Hepatocyte (in vitro differentiated cells): ENCODE results near the gene NCOR2. TPM values are rescaled to one million over a fixed set of nuclear protein-coding genes. Genes with fewer than 3 reads are reported as not detected.

Source experiments
- DNase-seq: peaks from one replicate; pipeline ENCODE4 v3.0.0-alpha.2; 2016; ENCODE audit warnings: low spot score
- H2AFZ ChIP-seq: fragments of 200-600 bp; sonication (generic); 2 replicates; pipeline ENCODE4 v1.6.0; 2016; ENCODE audit warnings: antibody characterized with exemption, mild to moderate bottlenecking
- H3K27ac ChIP-seq: fragments of 200-600 bp; sonication (generic); 2 replicates; pipeline ENCODE4 v1.5.1; 2016; ENCODE audit warnings: mild to moderate bottlenecking
- H3K27me3 ChIP-seq: fragments of 200-600 bp; sonication (generic); 2 replicates; pipeline ENCODE4 v1.6.1; 2016
- H3K36me3 ChIP-seq: fragments of 200-600 bp; sonication (generic); replicated peaks from 2 replicates; pipeline ENCODE4 v1.5.1; 2016; ENCODE audit warnings: low read depth; ENCODE audit not compliant: insufficient read depth
- H3K4me1 ChIP-seq: fragments of 200-600 bp; sonication (generic); 2 replicates; pipeline ENCODE4 v1.5.1; 2016; ENCODE audit warnings: mild to moderate bottlenecking, moderate library complexity; ENCODE audit not compliant: insufficient read depth
- H3K4me2 ChIP-seq: fragments of 200-600 bp; sonication (generic); 2 replicates; pipeline ENCODE4 v1.6.0; 2016
- H3K4me3 ChIP-seq: fragments of 200-600 bp; sonication (generic); 2 replicates; pipeline ENCODE4 v1.5.1; 2016; ENCODE audit warnings: mild to moderate bottlenecking
- H3K79me2 ChIP-seq: fragments of 200-600 bp; sonication (generic); 2 replicates; pipeline ENCODE4 v1.6.0; 2017; ENCODE audit warnings: mild to moderate bottlenecking
- H3K9me2 ChIP-seq: fragments of 200-600 bp; sonication (generic); replicated peaks from 2 replicates; pipeline ENCODE4 v1.6.0; 2017; ENCODE audit warnings: mild to moderate bottlenecking; ENCODE audit not compliant: insufficient read depth
- H3K9me3 ChIP-seq: fragments of 200-600 bp; sonication (generic); 2 replicates; pipeline ENCODE4 v1.5.1; 2016; ENCODE audit warnings: low read depth, mild to moderate bottlenecking
- H4K20me1 ChIP-seq: fragments of 200-600 bp; sonication (generic); 2 replicates; pipeline ENCODE4 v1.6.0; 2016; ENCODE audit warnings: mild to moderate bottlenecking; ENCODE audit not compliant: insufficient read depth, poor library complexity, severe bottlenecking
- EZH2 ChIP-seq: fragments of 200-600 bp; sonication (generic); IDR thresholded peaks from 2 replicates; pipeline ENCODE4 v1.6.1; 2016; ENCODE audit warnings: antibody characterized with exemption, mild to moderate bottlenecking, borderline replicate concordance
- EZH2phosphoT487 ChIP-seq: fragments of 200-600 bp; sonication (generic); IDR thresholded peaks from one replicate; pipeline ENCODE4 v1.6.1; 2018; ENCODE audit warnings: antibody characterized with exemption, mild to moderate bottlenecking, low read depth, moderate library complexity; ENCODE audit not compliant: unreplicated experiment, severe bottlenecking
- WGBS: methylation state at CpG from one replicate; pipeline ENCODE4 v1.1.6; 2016; ENCODE audit warnings: low lambda C conversion rate; ENCODE audit errors: missing lambda C conversion rate; 5-methylcytosine and 5-hydroxymethylcytosine counted together
- polyA plus RNA-seq: library from polyadenylated mRNA; unstranded; fragments of >200 nt; fragmentation: Nextera tagmentation; extraction: Ambion mirVana; gene quantifications from 2 replicates; pipeline ENCODE4 v1.2.1, GENCODE V29; 2016
- total RNA-seq: library from RNA; depleted of rRNA; stranded (reverse); fragments of >200 nt; gene quantifications from 2 replicates; pipeline ENCODE4 v1.2.3, GENCODE V29; 2014
- TF ChIP-seq, protein P1 (sequence below): fragments of 200-600 bp; sonication (generic); IDR thresholded peaks from 2 replicates; pipeline ENCODE4 v1.5.1; 2016; ENCODE audit warnings: antibody characterized with exemption, mild to moderate bottlenecking; ENCODE audit not compliant: poor library complexity

The NCOR2 gene
- total and polyA plus RNA-seq, 2 experiments from 2014 or later = 40.3 to 121 TPM

DNA sequence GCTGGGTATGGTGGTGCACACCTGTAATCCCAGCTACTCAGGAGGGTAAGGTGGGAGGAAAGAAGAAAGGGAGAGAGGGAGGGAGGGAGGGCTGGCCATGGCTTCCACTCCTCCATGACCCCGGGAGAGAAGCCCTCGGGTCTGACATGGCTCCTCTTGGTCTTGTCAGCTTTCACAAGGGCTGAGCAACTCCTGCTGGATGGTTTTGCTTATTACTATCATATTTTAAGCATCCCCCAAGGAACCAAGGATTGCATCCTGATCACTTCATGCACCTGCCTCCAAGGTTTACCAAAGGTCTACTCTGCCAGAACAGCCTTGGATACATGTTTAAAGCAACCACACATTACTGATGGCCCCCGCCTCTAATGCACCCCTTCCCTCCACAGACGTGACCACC lies 28.0 kb upstream of the NCOR2 start:
- Histone ChIP-seq H3K27me3 (no peaks in the 10 kb centered on the region), H3K4me2 (no peak overlapping the region), H3K27ac (no peak overlapping the region), H4K20me1 (no peaks in the 10 kb centered on the region), H3K79me2 (no peaks in the 10 kb centered on the region), H3K4me3 (no peak overlapping the region), H3K36me3 (no peaks in the 10 kb centered on the region), H3K9me2 (no peaks in the 10 kb centered on the region), H2AFZ (no peak overlapping the region), H3K4me1 (no peaks in the 10 kb centered on the region), H3K9me3 (no peaks in the 10 kb centered on the region)
- WGBS = 71% methylated on average over 4 of the region's 4 CpGs
- TF ChIP-seq EZH2phosphoT487 (no peak), EZH2 (no peak)
- TF ChIP-seq, protein P1, sequence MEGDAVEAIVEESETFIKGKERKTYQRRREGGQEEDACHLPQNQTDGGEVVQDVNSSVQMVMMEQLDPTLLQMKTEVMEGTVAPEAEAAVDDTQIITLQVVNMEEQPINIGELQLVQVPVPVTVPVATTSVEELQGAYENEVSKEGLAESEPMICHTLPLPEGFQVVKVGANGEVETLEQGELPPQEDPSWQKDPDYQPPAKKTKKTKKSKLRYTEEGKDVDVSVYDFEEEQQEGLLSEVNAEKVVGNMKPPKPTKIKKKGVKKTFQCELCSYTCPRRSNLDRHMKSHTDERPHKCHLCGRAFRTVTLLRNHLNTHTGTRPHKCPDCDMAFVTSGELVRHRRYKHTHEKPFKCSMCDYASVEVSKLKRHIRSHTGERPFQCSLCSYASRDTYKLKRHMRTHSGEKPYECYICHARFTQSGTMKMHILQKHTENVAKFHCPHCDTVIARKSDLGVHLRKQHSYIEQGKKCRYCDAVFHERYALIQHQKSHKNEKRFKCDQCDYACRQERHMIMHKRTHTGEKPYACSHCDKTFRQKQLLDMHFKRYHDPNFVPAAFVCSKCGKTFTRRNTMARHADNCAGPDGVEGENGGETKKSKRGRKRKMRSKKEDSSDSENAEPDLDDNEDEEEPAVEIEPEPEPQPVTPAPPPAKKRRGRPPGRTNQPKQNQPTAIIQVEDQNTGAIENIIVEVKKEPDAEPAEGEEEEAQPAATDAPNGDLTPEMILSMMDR = no peak
- no peak for DNase-seq

DNA sequence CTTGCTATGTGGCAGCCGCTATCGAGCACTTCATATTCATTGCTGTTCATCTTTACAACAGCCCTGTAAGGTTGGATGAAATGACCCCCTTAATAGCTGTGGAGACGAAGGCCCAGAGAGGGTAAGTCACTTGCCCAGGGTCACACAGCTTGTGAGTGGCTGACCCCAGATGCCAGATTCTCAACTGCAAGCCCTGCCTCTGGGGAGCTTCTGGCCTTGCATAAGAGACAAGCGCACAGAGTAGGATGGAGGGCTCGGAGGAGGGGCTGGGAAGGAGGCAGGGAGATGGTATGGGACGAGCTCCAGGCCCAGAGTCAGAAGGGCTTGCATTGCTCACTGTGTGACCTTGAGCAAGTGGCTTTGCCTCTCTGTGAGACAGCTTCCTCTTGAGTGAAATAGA lies 27.4 kb upstream of the NCOR2 start:
- no peaks in the 10 kb centered on the region for H3K9me3 ChIP-seq
- no peaks in the 10 kb centered on the region for H3K9me2 ChIP-seq
- H3K4me3 ChIP-seq = no peak overlapping the region
- H3K27ac ChIP-seq = no peak overlapping the region
- TF ChIP-seq, protein P1 = no peak
- TF ChIP-seq EZH2 = no peak
- TF ChIP-seq EZH2phosphoT487 = no peak
- no peaks in the 10 kb centered on the region for H3K27me3 ChIP-seq
- H2AFZ ChIP-seq = no peak overlapping the region
- 95% methylated on average over 6 of the region's 6 CpGs for WGBS
- DNase-seq = no peak
- no peaks in the 10 kb centered on the region for H3K36me3 ChIP-seq
- no peaks in the 10 kb centered on the region for H3K79me2 ChIP-seq
- H3K4me2 ChIP-seq = no peak overlapping the region
- H3K4me1 ChIP-seq = no peaks in the 10 kb centered on the region
- H4K20me1 ChIP-seq = no peaks in the 10 kb centered on the region

DNA sequence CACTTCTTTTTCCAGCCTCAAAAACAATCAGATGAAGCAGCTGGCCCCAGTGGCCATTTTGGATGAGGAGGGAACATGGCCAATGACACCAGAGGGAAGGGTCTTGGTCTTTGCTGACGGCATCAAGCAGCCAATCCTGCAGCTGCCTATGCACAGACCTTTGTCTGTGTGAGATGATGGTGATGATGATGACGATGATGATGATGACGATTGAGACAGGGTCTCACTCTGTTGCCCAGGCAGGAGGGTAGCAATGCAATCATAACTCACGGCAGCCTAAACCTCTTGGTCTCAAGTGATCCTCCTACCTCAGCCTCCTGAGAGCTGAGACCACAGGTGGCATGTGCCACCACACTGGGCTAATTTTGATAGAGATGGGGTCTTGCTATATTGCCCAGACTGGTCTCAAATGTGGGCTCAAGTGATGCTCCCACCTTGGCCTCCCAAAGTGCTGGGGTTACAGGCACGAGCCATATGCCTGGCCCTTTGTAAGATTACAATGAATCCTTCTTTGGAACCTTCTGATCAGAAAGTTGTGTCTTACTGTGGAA lies 26.5 kb upstream of the NCOR2 start:
- WGBS = 99% methylated on average over 5 of the region's 5 CpGs
- no peak for TF ChIP-seq EZH2
- H3K27me3 ChIP-seq = no peaks in the 10 kb centered on the region
- H3K4me3 ChIP-seq = no peak overlapping the region
- no peaks in the 10 kb centered on the region for H3K4me1 ChIP-seq
- no peaks in the 10 kb centered on the region for H3K9me2 ChIP-seq
- H3K27ac ChIP-seq = no peak overlapping the region
- no peak overlapping the region for H3K4me2 ChIP-seq
- no peaks in the 10 kb centered on the region for H3K9me3 ChIP-seq
- H3K79me2 ChIP-seq = no peaks in the 10 kb centered on the region
- DNase-seq = no peak
- no peak overlapping the region for H2AFZ ChIP-seq
- H4K20me1 ChIP-seq = no peaks in the 10 kb centered on the region
- no peaks in the 10 kb centered on the region for H3K36me3 ChIP-seq

DNA sequence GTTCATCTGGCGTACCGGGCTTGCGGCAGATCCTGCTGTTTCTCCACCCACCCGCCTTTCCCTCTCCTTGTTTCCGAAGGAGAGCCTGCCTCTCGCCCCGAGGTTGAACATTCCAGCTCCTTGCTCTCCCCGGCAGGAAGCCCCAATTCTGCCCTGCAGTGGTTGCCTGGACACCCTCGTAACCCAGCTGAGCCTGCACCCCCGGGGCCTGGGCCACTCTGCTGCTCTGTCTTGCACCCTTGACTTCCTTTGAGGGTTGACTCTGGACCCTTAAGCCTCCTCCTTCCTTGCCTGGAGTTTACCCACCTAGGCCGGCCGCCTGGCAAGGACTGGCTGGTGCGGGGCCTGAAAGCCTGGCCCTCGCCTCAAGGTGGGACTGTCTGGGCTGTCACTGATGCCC lies 25.8 kb upstream of the NCOR2 start:
- TF ChIP-seq EZH2 (no peak), EZH2phosphoT487 (no peak)
- TF ChIP-seq, protein P1 = no peak
- H4K20me1 ChIP-seq = no peaks in the 10 kb centered on the region
- peaks cover 5% of the 10 kb centered on the region for H3K4me1 ChIP-seq
- no peaks in the 10 kb centered on the region for H3K79me2 ChIP-seq
- no peak overlapping the region for H3K4me2 ChIP-seq
- H3K9me2 ChIP-seq = no peaks in the 10 kb centered on the region
- H3K4me3 ChIP-seq = no peak overlapping the region
- no peak for DNase-seq
- no peaks in the 10 kb centered on the region for H3K9me3 ChIP-seq
- no peaks in the 10 kb centered on the region for H3K36me3 ChIP-seq
- 91% methylated on average over 13 of the region's 14 CpGs for WGBS
- H3K27me3 ChIP-seq = no peaks in the 10 kb centered on the region
- H3K27ac ChIP-seq = no peak overlapping the region
- no peak overlapping the region for H2AFZ ChIP-seq
